GM18868 (cell line): Measurements from ENCODE around the gene PRPF8.
A peak's percentile ranks its signal among the peaks of the same experiment; 100 is the strongest.

Experiments used
- ATAC-seq: cut with Tn5 transposase; IDR thresholded peaks from one replicate; pipeline ENCODE4 v1.9.1; 2021; ENCODE audit warnings: mild to moderate bottlenecking, moderate library complexity; ENCODE audit not compliant: unreplicated experiment

Gene PRPF8

DNA sequence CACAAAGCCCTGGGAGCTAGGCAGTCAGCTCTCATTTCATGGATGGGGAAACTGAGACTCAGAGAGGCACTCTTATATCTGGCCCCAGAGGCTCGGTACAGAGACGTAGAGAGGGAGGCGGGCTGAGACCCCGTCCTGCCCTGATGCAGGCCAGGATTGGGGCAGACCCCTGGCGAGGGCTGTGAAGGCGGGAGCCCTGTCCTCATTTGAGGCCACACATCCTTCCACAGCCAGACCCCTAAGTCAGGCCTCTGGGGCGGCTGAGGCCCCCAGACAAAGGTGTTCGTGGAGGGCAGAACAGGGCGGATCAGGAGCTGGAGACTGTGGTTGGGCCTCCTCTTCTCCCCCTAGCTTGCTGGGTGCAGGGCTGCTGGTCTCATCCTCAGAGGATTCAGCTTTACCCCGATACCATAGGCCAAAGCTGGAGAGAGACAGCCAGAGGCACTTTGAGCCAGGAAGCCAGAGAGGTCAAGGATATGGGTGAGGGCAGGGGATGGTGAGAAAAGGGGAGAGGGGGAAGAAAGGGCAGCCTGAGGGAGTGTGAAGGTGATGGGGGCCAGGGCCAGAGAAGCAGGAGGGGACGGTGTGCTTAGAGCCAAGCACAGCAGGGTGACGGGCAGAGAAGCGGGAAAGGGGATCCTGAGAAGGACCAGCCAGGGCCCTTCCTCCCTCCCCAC is 38.3 kb downstream of the PRPF8 start:
- no peak for ATAC-seq

DNA sequence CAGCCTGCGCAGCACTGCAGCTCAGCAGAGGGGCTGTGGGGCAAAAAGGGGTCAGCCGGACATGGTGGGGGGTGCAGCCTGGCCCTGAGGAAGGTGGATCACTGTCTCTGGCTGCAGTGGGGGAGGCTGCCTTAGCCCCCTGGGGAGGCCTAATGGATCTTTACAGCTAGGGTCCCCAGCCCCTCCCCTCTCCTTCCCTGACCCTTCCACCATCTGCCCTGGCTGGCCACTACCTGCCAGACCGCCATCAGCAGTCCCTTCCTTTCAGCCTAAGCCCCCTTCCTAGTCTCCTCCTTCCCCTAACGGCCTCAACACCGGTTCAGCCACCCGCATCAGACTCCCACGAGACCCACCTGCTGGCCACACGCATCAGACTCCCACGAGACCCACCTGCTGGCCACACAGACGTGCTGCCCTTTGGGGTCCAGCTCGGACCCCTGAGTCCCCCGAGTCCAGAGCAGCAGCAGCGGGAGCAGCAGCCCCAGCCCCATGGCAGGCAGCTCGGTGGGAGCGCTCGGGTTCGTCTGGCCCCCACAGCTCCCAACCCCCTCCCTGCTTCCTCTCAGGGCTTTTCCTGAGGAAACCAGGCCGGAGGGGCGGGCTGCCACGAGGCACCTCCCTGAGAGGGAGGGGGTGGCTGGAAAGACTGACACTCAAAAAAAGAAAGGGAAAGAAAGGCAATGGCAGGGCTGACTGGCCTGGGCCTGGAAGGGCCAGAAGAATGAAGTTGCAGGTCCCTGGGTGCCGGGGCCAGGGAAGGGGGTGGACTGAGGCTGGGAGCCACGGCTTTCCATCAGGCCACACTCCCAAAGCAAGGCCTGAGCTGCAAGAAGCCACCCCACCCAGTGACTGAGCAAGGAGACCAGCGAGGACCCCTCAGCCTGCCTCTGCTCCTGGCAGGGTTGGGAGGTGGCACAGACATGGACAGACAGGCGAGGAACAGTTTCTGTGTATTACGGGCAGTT is 39.2 kb downstream of the PRPF8 start, which contains the start of gene SCARF1:
TSS of gene SCARF1 (minus strand) at position 526 of the 965 bp plus-strand sequence. CDS start at position 491, 35 bp downstream.
- no peak for ATAC-seq

DNA sequence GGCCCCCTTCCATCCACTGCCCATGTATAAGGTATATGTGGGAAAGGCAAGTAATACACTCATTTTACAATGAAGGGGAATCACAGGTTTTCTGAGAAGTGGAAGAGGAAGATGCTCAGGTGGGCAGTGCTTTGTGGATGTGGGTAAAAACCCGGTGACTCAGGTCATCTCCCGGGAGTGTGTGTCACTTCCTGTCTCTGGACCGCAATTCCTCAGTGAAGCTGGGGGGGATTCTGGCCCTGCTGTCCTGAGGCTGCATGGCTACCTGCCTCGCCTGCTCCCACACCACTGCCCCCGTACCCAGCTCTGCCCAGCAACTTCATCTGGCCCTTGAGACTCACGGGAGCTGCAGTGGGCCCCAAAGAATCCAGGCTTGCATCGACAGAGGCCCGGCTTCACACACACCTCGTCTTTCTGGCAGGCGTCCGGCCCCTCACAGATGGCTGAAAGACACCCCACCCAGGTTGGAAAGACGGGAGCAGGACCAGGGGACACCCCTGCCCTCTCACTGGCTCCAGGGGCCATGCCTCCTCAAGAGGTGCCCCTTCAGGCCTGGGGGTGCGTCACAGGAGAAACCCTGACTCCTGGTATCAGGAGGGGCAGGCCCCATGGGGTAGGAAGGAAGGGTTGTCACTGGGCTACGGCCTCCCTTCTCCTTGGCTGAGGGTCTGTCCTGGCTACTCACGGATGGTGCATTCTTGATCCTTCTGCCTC is 40.0 kb downstream of the PRPF8 start:
- peak; percentile 35 for ATAC-seq

DNA sequence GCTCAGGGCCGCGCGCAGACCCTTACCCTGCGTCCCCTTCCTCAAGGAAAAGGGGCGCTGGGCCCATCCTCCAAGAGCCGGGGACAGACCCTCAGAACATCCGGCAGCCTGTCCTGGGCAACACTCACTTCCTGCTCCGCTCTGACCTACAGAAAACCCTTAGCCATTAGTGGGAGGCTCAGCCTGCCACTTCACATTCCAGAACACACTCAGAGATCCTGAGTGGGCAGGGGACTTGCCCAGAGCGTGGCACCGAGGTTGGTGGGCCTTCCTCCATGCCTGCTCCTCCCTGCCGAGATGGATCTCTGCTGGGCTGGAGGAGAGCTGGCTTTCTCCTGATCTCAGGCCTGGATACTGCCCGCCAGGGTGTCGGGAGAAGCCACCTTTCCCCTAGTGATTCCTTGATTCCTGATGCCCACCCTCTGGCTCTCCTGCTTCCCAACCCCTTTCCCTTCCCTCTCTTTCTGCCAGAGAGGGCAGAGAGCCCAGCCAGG is 40.6 kb downstream of the PRPF8 start:
- no peak for ATAC-seq

DNA sequence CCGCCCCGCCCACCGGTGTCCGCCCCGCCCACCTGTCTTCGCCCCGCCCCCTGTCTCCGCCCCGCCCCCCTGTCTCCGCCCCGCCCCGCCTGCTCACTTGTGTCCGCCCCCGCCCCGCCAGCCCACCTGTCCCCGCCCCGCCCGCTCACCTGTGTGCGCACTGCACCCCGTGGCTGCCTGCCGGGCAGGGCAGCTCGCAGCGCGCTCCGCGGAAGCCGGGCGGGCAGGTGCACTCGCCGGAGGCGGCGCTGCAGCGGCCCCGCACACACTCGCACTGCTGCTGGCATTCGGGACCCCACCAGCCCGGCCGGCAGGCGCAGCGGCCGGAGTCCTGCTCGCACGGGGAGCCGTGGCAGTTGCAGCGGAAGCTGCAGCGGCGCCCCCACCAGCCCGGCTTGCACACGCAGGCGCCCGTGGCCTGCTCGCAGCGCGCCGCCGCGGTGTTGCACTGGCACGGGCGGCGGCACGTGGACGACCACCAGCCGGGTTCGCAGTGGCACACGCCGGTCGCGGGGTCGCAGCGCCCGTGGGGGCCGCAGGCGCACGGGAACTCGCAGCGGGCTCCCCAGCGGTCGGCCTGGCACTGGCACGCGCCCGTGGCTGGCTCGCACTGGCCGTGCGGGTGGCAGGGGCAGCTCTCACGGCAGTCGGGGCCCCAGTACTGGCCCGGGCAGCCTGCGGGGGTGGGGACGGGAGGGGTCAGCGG is 41.2 kb downstream of the PRPF8 start:
- no peak for ATAC-seq

DNA sequence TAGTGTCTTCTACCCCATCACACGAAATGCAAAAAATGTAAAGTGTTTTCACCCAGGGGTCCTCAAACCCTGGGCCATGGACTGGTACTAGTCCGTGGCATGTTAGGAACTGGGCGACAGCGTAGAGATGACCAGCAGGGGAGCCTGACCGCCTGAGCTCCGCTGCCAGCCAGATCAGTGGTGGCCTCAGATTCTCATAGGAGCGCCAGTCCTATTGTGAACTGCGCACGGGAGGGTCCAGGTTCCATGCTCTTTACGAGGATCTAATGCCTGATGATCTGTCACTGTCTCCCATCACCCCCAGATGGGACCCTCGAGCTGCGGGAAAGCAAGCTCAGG is 43.6 kb downstream of the PRPF8 start:
- ATAC-seq = no peak

DNA sequence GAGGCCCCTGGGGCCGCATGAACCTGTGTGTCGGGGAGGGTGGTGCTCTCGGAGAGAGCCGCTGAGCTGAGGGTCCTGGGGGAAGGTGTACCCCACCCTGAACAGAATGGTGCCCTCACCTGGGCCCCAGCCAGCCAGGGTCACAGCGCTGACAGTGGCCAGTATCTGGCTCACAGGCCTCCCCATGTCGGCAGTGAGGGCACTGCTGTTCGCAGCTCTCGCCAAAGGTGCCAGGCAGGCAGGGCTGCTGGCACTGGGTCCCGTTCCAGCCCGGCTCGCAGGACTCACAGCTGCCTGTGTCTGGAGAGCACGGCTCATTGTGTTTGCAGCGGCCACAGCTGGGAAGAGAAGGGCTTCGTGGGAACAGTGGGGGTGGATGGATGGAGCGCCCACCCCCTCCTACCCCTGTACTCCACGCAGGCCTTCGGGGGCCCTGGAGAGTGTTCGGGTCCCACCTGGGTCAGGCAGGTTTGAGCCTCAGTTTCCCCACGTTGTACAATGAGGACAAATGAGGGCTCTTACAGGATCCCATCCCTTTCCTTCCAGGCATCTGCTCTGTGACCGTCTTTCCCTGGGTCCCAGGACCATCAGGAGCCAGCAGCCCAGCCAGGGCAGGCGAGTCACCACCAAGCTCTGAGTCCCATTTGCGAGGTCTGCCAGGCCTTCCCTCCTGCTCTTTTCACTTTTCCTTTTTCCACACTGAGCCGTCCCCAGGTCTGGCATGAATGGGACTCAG is 44.2 kb downstream of the PRPF8 start:
- no peak for ATAC-seq

DNA sequence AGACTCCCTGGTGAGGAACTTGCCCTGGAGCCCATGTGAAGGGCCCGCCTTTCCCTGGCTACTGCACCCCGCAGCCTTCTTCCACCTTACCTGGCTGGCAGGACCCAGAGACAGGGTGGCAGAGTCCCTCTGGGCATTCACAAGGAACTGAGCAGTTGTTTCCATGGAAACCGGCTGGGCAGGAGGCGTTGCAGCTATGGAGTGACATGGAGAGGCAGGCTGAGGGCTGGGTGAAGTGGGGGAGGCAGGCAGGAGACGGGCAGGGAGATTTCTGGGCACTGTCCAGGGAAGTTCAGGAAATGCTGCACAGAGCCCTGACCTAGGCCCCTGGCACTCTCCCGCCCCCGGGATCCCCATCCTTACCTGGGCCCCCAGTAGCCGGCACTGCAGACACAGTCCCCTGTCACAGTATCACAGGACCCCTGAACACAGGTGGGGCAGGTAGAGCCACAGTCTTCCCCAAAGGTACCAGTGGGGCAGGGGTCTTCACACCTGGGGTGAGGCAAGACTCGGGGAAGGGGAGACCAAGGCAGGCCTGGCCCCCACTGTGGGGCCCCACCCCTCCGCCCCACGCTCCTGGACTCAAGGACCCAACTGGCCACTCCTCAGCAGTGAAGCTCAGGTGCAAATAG is 45.0 kb downstream of the PRPF8 start:
- no peak for ATAC-seq

DNA sequence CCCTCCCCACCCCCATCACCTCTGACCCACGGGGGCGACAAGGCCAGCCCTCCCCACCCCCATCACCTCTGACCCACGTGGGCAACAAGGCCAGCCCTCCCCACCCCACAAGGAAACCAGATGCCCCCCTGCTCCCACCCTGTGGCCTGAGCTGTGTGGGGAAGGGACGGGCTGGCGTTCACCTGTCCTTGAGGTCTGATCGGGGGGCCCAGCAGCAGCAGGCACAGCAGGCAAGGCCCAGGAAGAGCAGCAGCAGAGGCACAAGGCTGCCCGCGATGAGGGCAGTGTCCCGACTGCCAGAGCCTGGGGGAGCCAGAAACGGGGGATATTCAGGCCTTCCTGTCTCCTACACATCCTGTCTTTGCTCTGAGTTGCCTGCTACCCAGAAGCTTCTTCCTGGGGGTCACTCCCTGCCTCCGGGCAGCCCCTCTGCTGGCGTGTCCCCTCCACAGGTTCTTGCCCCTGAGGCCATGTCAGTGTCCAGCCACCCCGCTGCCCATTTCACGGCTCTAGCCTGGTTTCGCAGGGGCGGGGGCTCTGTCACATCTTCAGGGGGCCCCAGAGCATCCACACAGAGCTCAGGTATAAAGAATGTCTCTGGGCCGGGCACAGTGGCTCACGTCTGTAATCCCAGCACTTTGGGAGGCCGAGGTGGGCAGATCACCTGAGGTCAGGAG is 45.9 kb downstream of the PRPF8 start:
- ATAC-seq = no peak

DNA sequence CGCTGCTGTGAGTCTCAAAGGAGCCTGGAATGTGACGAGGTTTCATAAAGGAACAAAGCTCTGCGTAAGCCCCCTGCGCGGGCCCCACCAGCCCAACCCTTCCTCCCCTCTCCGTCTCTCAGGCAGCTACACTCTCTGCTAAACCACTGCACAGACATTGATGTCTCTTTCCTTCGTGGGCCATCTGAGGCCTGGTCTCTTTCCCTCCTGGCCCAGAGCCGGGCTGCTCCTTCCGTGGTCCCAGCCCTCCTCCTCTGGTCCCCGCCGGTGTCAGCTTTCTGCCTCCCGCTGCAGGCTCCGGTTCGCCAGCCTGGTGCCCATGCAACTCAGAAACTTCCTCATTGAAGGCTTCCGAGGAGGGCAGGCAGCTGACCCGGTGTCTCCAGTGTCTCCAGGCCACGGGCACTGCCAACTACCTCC is 46.5 kb downstream of the PRPF8 start:
- ATAC-seq = no peak

DNA sequence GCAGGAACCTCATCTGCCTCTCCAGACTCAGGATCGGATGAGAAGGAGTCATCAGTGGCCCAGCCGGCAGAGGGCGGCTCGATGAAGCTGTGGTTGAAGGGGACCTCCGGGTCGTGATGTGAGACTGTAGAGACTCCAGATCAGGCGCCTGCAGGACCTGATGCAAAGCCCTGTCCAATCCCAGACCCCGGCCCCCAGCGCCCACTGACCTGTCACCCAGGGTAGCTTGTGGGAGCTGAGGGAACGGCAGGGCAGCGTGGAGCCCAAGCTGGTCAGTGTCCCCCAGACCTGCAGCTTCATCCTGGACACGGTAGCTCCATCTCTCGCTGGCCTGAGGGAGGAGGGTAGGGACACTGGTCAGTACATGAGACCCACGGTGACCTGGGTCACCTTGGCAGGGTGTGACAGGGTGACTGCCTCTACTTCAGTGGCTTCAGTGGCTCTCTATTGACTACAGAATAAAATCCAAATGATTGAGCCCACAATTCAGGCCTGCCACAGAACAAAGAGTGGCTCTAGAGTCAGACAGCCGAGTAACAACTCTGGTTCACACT is 47.9 kb downstream of the PRPF8 start:
- ATAC-seq = no peak

DNA sequence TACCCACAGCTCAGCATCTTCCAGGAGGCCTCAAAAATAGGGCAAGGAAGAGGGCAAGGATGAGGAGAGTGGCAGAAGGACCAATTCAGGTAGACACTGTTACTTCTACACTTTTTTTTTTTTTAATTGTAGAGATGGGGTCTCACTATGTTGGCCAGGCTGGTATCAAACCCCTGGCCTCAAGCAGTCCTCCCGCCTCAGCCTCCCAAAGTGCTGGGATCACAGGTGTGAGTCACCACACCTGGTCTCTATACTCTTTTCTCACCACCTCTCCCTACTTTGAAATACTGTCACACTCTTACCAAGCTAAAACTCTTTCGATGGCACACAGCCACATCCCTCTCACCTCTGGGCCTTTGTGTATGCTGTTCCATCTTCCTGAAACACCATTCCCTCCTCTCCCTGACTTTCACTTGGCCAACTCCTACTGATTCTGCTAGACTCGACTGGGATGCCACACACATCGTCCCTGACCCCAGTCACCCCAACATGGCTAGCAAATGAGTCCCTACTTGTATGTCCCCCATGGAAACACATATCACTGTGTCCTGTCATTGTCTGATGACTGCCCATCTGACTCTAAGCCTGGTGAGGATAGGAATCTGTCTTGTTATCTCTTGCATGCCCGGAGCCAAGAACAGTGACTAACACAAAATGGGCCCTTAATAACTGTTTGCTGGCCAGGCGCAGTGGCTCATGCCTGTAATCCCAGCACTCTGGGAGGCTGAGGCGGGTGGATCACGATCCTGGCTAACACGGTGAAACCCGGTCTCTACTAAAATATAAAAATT is 48.8 kb downstream of the PRPF8 start:
- ATAC-seq = no peak

DNA sequence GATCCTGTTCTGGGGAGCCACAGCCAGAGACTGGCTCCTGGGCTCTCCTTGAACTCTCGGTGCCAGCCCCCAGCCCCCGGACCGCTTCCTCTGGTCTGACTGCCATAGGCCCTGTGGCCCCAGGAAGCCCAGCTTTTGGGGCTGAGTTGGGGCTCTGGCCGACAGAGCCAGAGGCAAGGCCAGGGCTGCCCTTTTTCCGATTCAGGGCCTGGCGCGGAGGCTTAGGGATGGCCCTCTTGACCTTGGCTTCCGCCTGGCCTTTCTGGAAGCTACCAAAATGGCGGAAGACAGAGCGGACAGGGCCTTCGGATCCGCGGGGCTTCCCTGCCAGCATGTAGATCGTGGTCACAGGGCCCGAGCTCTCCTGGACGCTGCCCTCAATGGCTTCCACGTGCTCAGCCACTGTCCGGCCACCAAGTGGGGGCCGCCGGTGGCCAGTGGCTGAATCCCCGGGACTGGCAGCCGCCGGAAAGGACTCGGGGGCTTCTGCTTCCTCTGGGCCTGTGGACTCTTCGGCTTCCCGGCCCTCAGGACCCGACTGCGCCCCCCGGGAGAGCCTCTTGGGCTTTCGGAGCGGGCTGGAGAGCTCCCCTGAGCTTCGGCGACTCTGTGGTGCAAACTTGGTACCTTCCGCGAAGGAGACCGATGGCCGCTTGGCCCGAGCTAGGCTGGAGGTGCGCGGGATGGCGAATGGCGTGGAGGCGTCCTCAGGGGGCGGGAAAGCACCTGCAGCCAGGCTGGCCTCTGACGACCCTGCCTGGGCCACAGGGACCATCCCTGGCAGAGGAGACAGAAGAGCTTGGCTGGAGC is 49.6 kb downstream of the PRPF8 start:
- ATAC-seq = no peak

DNA sequence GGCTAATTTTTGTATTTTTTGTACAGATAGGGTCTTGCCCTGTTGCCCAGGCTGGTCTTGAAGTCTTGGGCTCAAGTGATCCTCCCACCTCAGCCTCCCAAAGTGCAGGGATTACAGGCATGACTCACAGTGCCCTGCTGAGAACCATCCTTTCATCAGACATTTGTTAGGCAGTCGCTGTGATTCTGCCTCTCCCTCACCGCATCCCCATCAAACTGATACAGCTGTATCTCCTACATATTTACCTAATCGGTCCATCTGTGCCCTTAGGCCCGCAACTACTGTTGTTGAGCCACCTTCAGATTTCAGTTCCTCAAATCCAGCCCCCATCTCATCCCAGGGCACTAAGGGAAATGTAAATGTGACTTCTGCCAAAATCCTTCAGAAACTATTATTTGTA is 54.0 kb downstream of the PRPF8 start:
- ATAC-seq = no peak

DNA sequence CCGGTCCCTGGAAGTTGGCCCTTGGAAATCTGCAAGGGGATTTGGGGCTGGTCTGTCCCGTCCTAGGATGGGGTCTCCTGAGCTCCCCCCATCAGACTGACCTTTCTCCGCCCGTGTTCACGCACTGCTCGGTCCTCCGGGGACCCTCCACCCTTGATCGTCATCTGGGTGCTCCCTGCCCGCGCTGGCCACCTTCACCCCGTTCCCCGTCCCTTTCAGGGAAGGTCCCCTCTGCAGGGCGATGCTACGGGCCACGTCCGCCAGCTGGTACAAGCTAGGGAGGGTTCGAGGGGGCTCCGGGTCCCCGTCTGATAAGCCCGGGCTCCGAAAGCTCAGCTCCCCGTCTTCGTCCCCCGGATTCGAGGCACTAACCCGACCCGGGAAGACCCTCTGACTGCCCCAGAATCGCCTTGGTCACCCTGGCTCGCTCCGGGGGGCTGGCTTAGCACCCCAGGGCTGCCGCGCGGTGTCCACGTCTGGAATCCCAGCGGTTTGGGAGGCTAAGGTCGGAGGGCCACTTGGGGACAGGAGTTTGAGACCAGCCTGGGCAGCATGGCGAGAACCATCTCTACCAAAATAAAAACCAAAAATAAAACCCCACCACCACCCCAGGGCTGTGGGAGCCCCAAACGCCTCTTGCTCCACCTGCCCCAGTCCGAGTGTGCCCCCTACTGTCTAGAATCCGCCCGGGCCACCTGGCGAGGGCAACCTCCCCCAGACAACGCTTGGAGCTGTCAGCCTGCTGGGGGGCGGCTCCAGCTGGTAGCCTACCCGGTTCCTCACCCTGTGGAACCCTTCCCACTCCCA is 55.0 kb downstream of the PRPF8 start:
- no peak for ATAC-seq

DNA sequence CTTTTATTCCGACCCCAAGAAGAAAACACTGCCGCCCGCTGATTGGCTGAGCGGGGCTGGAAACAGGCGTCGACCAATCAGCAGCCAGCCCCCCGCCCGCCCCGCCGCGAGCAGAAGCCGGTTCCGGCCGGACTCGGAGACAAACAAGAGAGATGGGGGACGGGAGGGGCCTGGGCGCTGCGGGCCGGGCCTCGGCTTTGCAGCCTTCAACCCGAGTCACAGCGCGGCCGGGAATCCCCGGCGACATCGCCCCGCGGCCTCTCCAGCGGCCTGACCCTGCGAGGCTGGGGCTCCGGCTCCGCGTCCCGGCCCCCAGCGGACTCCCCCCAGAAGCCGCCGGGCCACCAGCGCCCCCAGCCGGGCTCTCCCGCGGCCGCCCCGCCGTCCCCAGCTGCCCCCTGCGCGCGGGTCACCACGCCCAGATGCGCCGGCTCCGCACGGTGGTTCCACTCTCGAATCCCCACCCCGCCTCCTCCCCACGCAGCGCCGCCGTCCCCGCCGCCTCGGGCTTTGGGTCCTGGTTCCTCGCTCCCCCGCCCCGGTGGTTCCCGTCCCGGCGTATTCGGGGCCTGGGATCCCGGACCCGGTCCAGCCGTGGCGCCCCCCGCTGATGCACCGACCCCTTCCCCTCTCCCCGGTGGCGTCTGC is 55.7 kb downstream of the PRPF8 start:
- ATAC-seq = peak; percentile 60
